A172 (cell line): ENCODE measurements around the gene FRY. TPM values are rescaled to one million over a fixed set of nuclear protein-coding genes. Genes with fewer than 3 reads are reported as not detected.

Experiments used
- DNase-seq: peaks from one replicate; pipeline ENCODE4 v3.0.0-alpha.2; 2015; ENCODE audit warnings: low spot score
- total RNA-seq: library from RNA; depleted of rRNA; stranded (reverse); fragments of >200 nt; shearing (Covaris generic); gene quantifications from 2 replicates; pipeline ENCODE4 v1.2.3, GENCODE V29; 2014

The FRY gene
- total RNA-seq, 1 experiment from 2014 or later = 0.21 TPM

- no peak for DNase-seq
These were observed 14.9 kb upstream of the FRY start for GRCh38 chr13:32016631-32017030.

GRCh38 chr13:32017474-32017873 is 14.1 kb upstream of the FRY start:
- no peak for DNase-seq

GRCh38 chr13:32019612-32020233 is 11.9 kb upstream of the FRY start:
- DNase-seq = peak; percentile 20

- DNase-seq = peak; percentile 70
These were observed 9.8 kb upstream of the FRY start for GRCh38 chr13:32021785-32022184.

- DNase-seq = peak; percentile 38
These were observed 9.3 kb upstream of the FRY start for GRCh38 chr13:32022311-32022710.

- DNase-seq = no peak
These were observed 8.5 kb upstream of the FRY start for GRCh38 chr13:32023096-32023495.

- no peak for DNase-seq
These were observed 7.9 kb upstream of the FRY start for GRCh38 chr13:32023698-32024097.

GRCh38 chr13:32024750-32025149 is 6.8 kb upstream of the FRY start:
- DNase-seq = no peak

- DNase-seq = no peak
These were observed 5.8 kb upstream of the FRY start for GRCh38 chr13:32025730-32026129.

GRCh38 chr13:32026623-32027022 is 5.0 kb upstream of the FRY start:
- DNase-seq = no peak

GRCh38 chr13:32028711-32029110 is 2.9 kb upstream of the FRY start:
- DNase-seq = no peak

GRCh38 chr13:32029684-32030083 is 1.9 kb upstream of the FRY start:
- no peak for DNase-seq

- DNase-seq = no peak
These were observed 319 bp downstream of the FRY start for GRCh38 chr13:32031815-32032370.

- no peak for DNase-seq
These were observed 1.2 kb downstream of the FRY start for GRCh38 chr13:32032759-32033158.

GRCh38 chr13:32033744-32034143 is 2.2 kb downstream of the FRY start:
- no peak for DNase-seq

GRCh38 chr13:32035716-32036115 is 4.1 kb downstream of the FRY start:
- no peak for DNase-seq

- DNase-seq = no peak
These were observed 4.6 kb downstream of the FRY start for GRCh38 chr13:32036126-32036695.

- no peak for DNase-seq
These were observed 5.2 kb downstream of the FRY start for GRCh38 chr13:32036757-32037156.

GRCh38 chr13:32037471-32037870 is 5.9 kb downstream of the FRY start:
- DNase-seq = no peak

GRCh38 chr13:32038343-32038742 is 6.8 kb downstream of the FRY start:
- DNase-seq = no peak

- DNase-seq = no peak
These were observed 7.5 kb downstream of the FRY start for GRCh38 chr13:32039056-32039455.

GRCh38 chr13:32039528-32039927 is 8.0 kb downstream of the FRY start:
- no peak for DNase-seq

- no peak for DNase-seq
These were observed 8.6 kb downstream of the FRY start for GRCh38 chr13:32040052-32040642.
